MM.1S (cell line): Measurements from ENCODE around the gene ACRBP.

Source experiments
- DNase-seq: peaks from one replicate; pipeline ENCODE4 v3.0.0-alpha.2; 2015
- H2AFZ ChIP-seq: fragments of 300-600 bp; sonication (generic); 2 replicates; pipeline ENCODE4 v1.6.0; 2016; ENCODE audit warnings: antibody characterized with exemption, low read length
- H3F3A ChIP-seq: fragments of 300-600 bp; sonication (generic); 2 replicates; pipeline ENCODE4 v1.6.1; 2016; ENCODE audit warnings: mild to moderate bottlenecking, antibody characterized with exemption, low read length, moderate library complexity, mixed read lengths; ENCODE audit not compliant: insufficient read depth
- H3K27ac ChIP-seq: fragments of 300-600 bp; sonication (generic); 2 replicates; pipeline ENCODE4 v1.5.1; 2016; ENCODE audit warnings: mild to moderate bottlenecking, low read length
- H3K27me3 ChIP-seq: fragments of 300-600 bp; sonication (generic); replicated peaks from 2 replicates; pipeline ENCODE4 v1.6.0; 2016; ENCODE audit warnings: low read length; ENCODE audit not compliant: insufficient read depth
- H3K36me3 ChIP-seq: fragments of 300-600 bp; sonication (generic); replicated peaks from 2 replicates; pipeline ENCODE4 v1.6.1; 2016; ENCODE audit warnings: mild to moderate bottlenecking, low read length, mixed read lengths; ENCODE audit not compliant: insufficient read depth
- H3K4me1 ChIP-seq: fragments of 300-600 bp; sonication (generic); 2 replicates; pipeline ENCODE4 v1.6.1; 2016; ENCODE audit warnings: low read length, mixed read lengths
- H3K4me2 ChIP-seq: fragments of 300-600 bp; sonication (generic); 2 replicates; pipeline ENCODE4 v1.6.0; 2016; ENCODE audit warnings: low read depth, low read length
- H3K4me3 ChIP-seq: fragments of 300-600 bp; sonication (generic); 2 replicates; pipeline ENCODE4 v1.5.1; 2016; ENCODE audit warnings: low read length, mixed read lengths
- H3K79me2 ChIP-seq: fragments of 300-600 bp; sonication (generic); 2 replicates; pipeline ENCODE4 v1.6.1; 2016; ENCODE audit warnings: mixed run types, low read length, mixed read lengths
- H3K9ac ChIP-seq: fragments of 300-600 bp; sonication (generic); 2 replicates; pipeline ENCODE4 v1.6.1; 2016; ENCODE audit warnings: low read length, mixed read lengths
- H3K9me2 ChIP-seq: fragments of 300-600 bp; sonication (generic); replicated peaks from 2 replicates; pipeline ENCODE4 v1.6.1; 2016; ENCODE audit warnings: mild to moderate bottlenecking, low read length, mixed read lengths; ENCODE audit not compliant: insufficient read depth
- H3K9me3 ChIP-seq: fragments of 300-600 bp; sonication (generic); replicated peaks from 2 replicates; pipeline ENCODE4 v1.6.1; 2016; ENCODE audit warnings: mild to moderate bottlenecking, low read length, mixed read lengths; ENCODE audit not compliant: insufficient read depth
- H4K20me1 ChIP-seq: fragments of 300-600 bp; sonication (generic); 2 replicates; pipeline ENCODE4 v1.6.1; 2016; ENCODE audit warnings: mild to moderate bottlenecking, low read length, moderate library complexity, mixed read lengths; ENCODE audit not compliant: insufficient read depth
- CTCF ChIP-seq: fragments of 300-600 bp; sonication (generic); IDR thresholded peaks from 2 replicates; pipeline ENCODE4 v1.5.1; 2016; ENCODE audit warnings: antibody characterized with exemption, low read length, mixed read lengths
- EZH2 ChIP-seq: fragments of 300-600 bp; sonication (generic); optimal IDR thresholded peaks from 2 replicates; pipeline ENCODE3; 2017; ENCODE audit warnings: low read depth, mild to moderate bottlenecking, antibody characterized with exemption, low read length, mixed read lengths
- EZH2phosphoT487 ChIP-seq: fragments of 300-600 bp; sonication (generic); IDR thresholded peaks from 2 replicates; pipeline ENCODE4 v1.6.1; 2018; ENCODE audit warnings: antibody characterized with exemption, low read length

ACRBP gene

GRCh38 chr12:6640497-6640896 lies 6.7 kb downstream of the ACRBP start:
- no peaks in the 10 kb centered on the region for H3F3A ChIP-seq
- no peak overlapping the region for H3K27ac ChIP-seq
- H2AFZ ChIP-seq: no peak overlapping the region
- peaks cover 26% of the 10 kb centered on the region; the same call in 1 of the 2 replicates for H3K27me3 ChIP-seq
- H3K9me3 ChIP-seq: no peaks in the 10 kb centered on the region
- H3K9me2 ChIP-seq: no peaks in the 10 kb centered on the region
- no peak for DNase-seq
- no peaks in the 10 kb centered on the region for H3K79me2 ChIP-seq
- no peaks in the 10 kb centered on the region for H3K36me3 ChIP-seq
- H3K9ac ChIP-seq: no peak overlapping the region
- no peak overlapping the region for H3K4me3 ChIP-seq
- H4K20me1 ChIP-seq: no peaks in the 10 kb centered on the region
- no peak overlapping the region for H3K4me2 ChIP-seq
- TF ChIP-seq CTCF: no peak
- TF ChIP-seq EZH2phosphoT487: no peak
- TF ChIP-seq EZH2: no peak
- H3K4me1 ChIP-seq: no peaks in the 10 kb centered on the region

GRCh38 chr12:6639151-6639801 lies 8.0 kb downstream of the ACRBP start:
- no peaks in the 10 kb centered on the region for H3K4me1 ChIP-seq
- TF ChIP-seq EZH2phosphoT487: no peak
- TF ChIP-seq EZH2: no peak
- no peak for TF ChIP-seq CTCF
- no peaks in the 10 kb centered on the region for H3K9me2 ChIP-seq
- no peak overlapping the region for H3K4me2 ChIP-seq
- H3K9ac ChIP-seq: no peak overlapping the region
- H3K36me3 ChIP-seq: no peaks in the 10 kb centered on the region
- no peaks in the 10 kb centered on the region for H3K79me2 ChIP-seq
- peaks cover 26% of the 10 kb centered on the region; the same call in 1 of the 2 replicates for H3K27me3 ChIP-seq
- H3K9me3 ChIP-seq: no peaks in the 10 kb centered on the region
- H3F3A ChIP-seq: no peaks in the 10 kb centered on the region
- no peaks in the 10 kb centered on the region for H4K20me1 ChIP-seq
- no peak overlapping the region for H2AFZ ChIP-seq
- no peak overlapping the region for H3K27ac ChIP-seq
- DNase-seq: no peak
- no peak overlapping the region for H3K4me3 ChIP-seq

- Histone ChIP-seq H3K9me3 (no peaks in the 10 kb centered on the region), H3K36me3 (no peaks in the 10 kb centered on the region), H3K27me3 (peaks cover 26% of the 10 kb centered on the region; the same call in 1 of the 2 replicates), H3F3A (no peaks in the 10 kb centered on the region), H3K9me2 (no peaks in the 10 kb centered on the region), H3K27ac (no peak overlapping the region), H2AFZ (no peak overlapping the region), H3K9ac (no peak overlapping the region), H3K79me2 (no peaks in the 10 kb centered on the region), H3K4me3 (no peak overlapping the region), H4K20me1 (no peaks in the 10 kb centered on the region), H3K4me2 (no peak overlapping the region), H3K4me1 (no peaks in the 10 kb centered on the region)
- TF ChIP-seq EZH2phosphoT487 (no peak), CTCF (no peak), EZH2 (no peak)
- no peak for DNase-seq
Observed at GRCh38 chr12:6638305-6638704, 8.9 kb downstream of the ACRBP start.
